Gastroesophageal sphincter (tissue), 2 donors: ENCODE measurements around the gene NFATC3.

Experiments
- EP300 ChIP-seq: sonication (generic); formaldehyde crosslinking; IDR thresholded peaks from one replicate; pipeline ENCODE4 v1.6.1; 2017; ENCODE audit warnings: antibody characterized with exemption, mild to moderate bottlenecking
- POLR2AphosphoS5 ChIP-seq: sonication (generic); formaldehyde crosslinking; IDR thresholded peaks from one replicate; pipeline ENCODE4 v1.6.1; 2017; ENCODE audit warnings: antibody characterized with exemption

- TF ChIP-seq POLR2AphosphoS5, result no peak
- TF ChIP-seq EP300, result no peak
Measured at GRCh38 chr16:68247400-68247799, 162.2 kb downstream of the NFATC3 start.
